ENCODE data around the gene SPHK1.

The SPHK1 gene

GRCh38 chr17:76422406-76422805 is 38.0 kb downstream of the SPHK1 start:
- no peak for TF ChIP-seq CTCF (IDR thresholded peaks at IDR 0.05; ENCODE audit: control insufficient read depth, extremely low read depth, insufficient read depth)
- no peak overlapping the region for H3K4me3 ChIP-seq (ENCODE audit: low read depth, low read length)
- no peak for DNase-seq (ENCODE audit: low read depth)

GRCh38 chr17:76422860-76423259 is 38.5 kb downstream of the SPHK1 start:
- H3K4me3 ChIP-seq (ENCODE audit: low read depth, low read length), result no peak overlapping the region
- DNase-seq (ENCODE audit: low read depth), result no peak

GRCh38 chr17:76426853-76427252 is 42.4 kb downstream of the SPHK1 start:
- TF ChIP-seq CTCF (IDR thresholded peaks at IDR 0.05; ENCODE audit: control insufficient read depth, extremely low read depth, insufficient read depth), result no peak
- DNase-seq (ENCODE audit: low read depth), result no peak
- H3K4me3 ChIP-seq (ENCODE audit: low read depth, low read length), result no peak overlapping the region

More at GRCh38 chr17:76422860-76423259, 38.5 kb downstream of the SPHK1 start:
- no peak for TF ChIP-seq CTCF (IDR thresholded peaks at IDR 0.05; ENCODE audit: control insufficient read depth, extremely low read depth, insufficient read depth)

- no peak for TF ChIP-seq CTCF (IDR thresholded peaks at IDR 0.05; ENCODE audit: control insufficient read depth, extremely low read depth, insufficient read depth)
- DNase-seq (ENCODE audit: low read depth), result no peak
- no peak overlapping the region for H3K4me3 ChIP-seq (ENCODE audit: low read depth, low read length)
Observed at GRCh38 chr17:76427501-76428231, 43.3 kb downstream of the SPHK1 start.

GRCh38 chr17:76428511-76428910 is 44.1 kb downstream of the SPHK1 start:
- no peak for DNase-seq (ENCODE audit: low read depth)
- H3K4me3 ChIP-seq (ENCODE audit: low read depth, low read length), result no peak overlapping the region
- no peak for TF ChIP-seq CTCF (IDR thresholded peaks at IDR 0.05; ENCODE audit: control insufficient read depth, extremely low read depth, insufficient read depth)

- no peak for DNase-seq (ENCODE audit: low read depth)
- no peak overlapping the region for H3K4me3 ChIP-seq (ENCODE audit: low read depth, low read length)
- no peak for TF ChIP-seq CTCF (IDR thresholded peaks at IDR 0.05; ENCODE audit: control insufficient read depth, extremely low read depth, insufficient read depth)
Observed at GRCh38 chr17:76431509-76431908, 47.1 kb downstream of the SPHK1 start.

- no peak overlapping the region for H3K4me3 ChIP-seq (ENCODE audit: low read depth, low read length)
- TF ChIP-seq CTCF (IDR thresholded peaks at IDR 0.05; ENCODE audit: control insufficient read depth, extremely low read depth, insufficient read depth), result no peak
- DNase-seq (ENCODE audit: low read depth), result no peak
Observed at GRCh38 chr17:76432004-76432403, 47.6 kb downstream of the SPHK1 start.

Measured in LNCaP clone FGC (cell line).